ENCODE measurements around the gene LAMP2.
"Not testable (repeated sequence)": the region's sequence is repeated elsewhere in the genome, so short reads cannot be mapped to it uniquely, and the experiment has no call there.

The LAMP2 gene

DNA sequence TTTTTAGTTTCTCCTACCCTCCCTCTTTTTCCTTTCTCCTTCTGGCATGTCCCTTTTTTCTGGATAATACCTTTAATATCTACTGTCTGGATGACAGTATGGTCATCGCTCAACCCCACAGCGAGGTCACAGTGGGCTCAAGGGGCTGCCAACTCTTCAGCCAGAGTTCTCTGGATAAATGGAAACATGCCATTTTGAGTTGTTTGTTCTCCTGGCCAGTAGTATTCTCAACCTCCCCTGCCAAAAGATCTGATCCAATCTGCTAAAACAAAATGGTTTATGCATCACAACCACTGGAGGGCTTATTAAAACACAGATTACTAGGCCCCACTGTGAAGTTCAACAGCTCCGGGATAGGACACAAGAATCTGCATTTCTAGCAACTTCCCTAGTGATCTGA, 5.0 kb upstream of the LAMP2 start:
- H3K36me3 Mint-ChIP-seq: no peaks in the 10 kb centered on the region
- H3K9me3 Mint-ChIP-seq: no peaks in the 10 kb centered on the region
- ATAC-seq (replicated peaks): no peak
- no peak for DNase-seq
- H3K4me1 Mint-ChIP-seq: no peaks in the 10 kb centered on the region
- H3K27ac Mint-ChIP-seq: no peak overlapping the region
- no peak overlapping the region for H3K4me3 Mint-ChIP-seq
- no peaks in the 10 kb centered on the region for H3K27me3 Mint-ChIP-seq

DNA sequence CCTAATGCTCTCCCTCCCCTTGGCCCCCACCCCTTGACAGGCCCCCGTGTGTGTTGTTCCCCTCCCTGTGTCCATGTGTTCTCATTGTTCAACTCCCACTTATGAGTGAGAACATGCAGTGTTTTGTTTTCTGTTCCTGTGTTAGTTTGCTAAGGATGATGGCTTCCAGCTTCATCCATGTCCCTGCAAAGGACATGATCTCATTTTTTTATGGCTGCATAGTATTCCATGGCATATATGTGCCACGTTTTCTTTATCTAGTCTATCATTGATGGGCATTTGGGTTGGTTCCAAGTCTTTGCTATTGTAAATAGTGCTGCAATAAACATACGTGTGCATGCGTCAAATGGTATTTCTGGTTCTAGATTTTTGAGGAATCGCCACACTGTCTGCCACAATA, 561 bp upstream of the LAMP2 start:
- not testable (repeated sequence) for ATAC-seq (replicated peaks); H3K27me3 Mint-ChIP-seq; H3K4me1 Mint-ChIP-seq; DNase-seq; H3K36me3 Mint-ChIP-seq; H3K9me3 Mint-ChIP-seq
- Mint-ChIP-seq H3K27ac (peak overlapping the region; percentile 38), H3K4me3 (peak overlapping the region; percentile 72 to 76)

GRCh38 chrX:120468479-120468824, 644 bp downstream of the LAMP2 start:
- H3K36me3 Mint-ChIP-seq: peaks cover 0 to 5% of the 10 kb centered on the region in 2 donors
- H3K4me1 Mint-ChIP-seq: peaks cover 9 to 11% of the 10 kb centered on the region in 2 donors
- H3K27me3 Mint-ChIP-seq: no peaks in the 10 kb centered on the region
- peak overlapping the region; percentile 85 to 87 for H3K4me3 Mint-ChIP-seq
- H3K27ac Mint-ChIP-seq: peak overlapping the region; percentile 95
- no peak for DNase-seq
- ATAC-seq (replicated peaks): no peak
- no peaks in the 10 kb centered on the region for H3K9me3 Mint-ChIP-seq

DNA sequence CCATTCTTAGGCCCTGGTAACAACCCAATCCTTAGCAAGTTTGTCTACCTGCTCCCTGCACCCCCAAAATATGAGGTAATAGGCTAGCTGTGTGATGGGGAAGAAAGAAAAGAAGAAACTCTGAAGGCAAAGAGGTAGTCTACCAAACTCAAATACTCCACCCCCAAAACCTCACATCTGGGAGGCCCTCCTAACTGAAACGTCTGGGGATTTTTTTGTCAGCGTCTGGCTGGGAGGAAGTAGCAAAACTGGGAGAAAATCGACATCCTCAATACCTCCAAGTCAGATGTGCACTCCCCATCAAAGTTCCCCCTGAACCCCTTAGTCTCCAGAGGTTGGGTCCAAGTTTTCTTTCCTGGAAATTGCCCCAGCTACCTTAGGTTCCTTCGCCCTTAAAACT, 1.0 kb downstream of the LAMP2 start:
- Mint-ChIP-seq H3K4me1 (peaks cover 9 to 11% of the 10 kb centered on the region in 2 donors), H3K36me3 (peaks cover 0 to 5% of the 10 kb centered on the region in 2 donors), H3K27me3 (no peaks in the 10 kb centered on the region), H3K4me3 (peak overlapping the region; percentile 85 to 87), H3K9me3 (no peaks in the 10 kb centered on the region), H3K27ac (peak overlapping the region; percentile 95)
- no peak for ATAC-seq (replicated peaks)
- DNase-seq: no peak

DNA sequence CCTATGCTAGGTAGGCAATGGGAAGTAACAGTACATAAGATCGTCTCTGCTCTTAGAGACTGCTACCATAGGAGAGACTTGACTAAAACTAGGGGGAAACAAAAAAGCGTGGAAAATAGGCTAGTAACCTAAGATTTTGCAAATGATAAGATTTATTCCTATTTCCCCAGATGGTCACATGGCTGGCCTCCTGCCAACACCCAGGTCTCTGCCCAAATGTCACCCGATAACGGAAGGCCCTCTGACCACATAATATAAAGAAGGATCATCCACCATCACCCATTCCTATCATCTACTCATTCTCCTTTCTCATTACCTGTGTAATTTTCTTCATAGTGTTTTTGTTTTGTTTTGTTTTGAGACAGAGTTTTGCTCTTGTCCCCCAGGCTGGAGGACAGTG, 4.7 kb downstream of the LAMP2 start:
- Mint-ChIP-seq H3K4me3 (no peak overlapping the region), H3K9me3 (no peaks in the 10 kb centered on the region), H3K27ac (no peak overlapping the region), H3K4me1 (peaks cover 11 to 25% of the 10 kb centered on the region in 2 donors), H3K27me3 (no peaks in the 10 kb centered on the region), H3K36me3 (peaks cover 0 to 10% of the 10 kb centered on the region in 2 donors)
- ATAC-seq (replicated peaks): no peak
- no peak for DNase-seq

DNA sequence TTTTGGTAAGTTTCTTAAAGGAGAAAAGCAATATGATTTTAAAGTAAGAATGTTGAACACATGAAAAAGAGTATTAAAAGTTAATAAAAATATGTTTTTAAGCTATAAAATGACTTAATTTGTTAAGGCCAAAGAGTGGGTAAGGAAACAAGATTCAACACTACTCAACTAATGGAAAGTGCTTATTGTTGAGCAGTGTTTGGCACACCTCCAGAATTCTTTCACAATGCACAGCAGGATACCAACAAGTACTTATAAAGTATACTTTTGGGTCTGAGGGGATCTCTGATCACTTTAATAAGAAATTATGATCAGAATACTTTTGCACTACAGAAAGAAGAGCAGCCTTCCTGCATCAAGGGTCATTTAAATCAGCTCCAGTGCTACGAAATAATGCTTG, 5.9 kb downstream of the LAMP2 start:
- H3K4me1 Mint-ChIP-seq: peaks cover 15 to 35% of the 10 kb centered on the region in 2 donors

DNA sequence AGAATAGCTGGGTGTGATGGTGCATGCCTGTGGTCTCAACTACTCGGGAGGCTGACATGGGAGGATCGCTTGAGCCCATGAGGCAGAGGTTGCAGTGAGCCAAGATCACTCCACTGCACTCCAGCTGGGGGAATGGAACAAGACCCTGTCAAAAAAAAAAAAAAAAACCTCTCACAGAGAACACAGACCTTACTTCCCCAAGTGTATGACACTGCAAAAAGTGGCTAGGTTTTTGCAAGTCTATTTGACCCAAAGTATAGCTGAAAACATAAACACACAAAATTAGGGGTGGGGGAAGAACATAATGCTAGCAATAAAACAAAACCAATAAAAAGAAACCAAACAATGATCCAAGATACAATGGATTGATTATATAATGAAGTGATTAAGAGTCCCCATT, 6.7 kb downstream of the LAMP2 start:
- Mint-ChIP-seq H3K36me3 (peaks cover 0 to 5% of the 10 kb centered on the region in 2 donors), H3K27me3 (no peaks in the 10 kb centered on the region), H3K4me3 (no peak overlapping the region), H3K9me3 (no peaks in the 10 kb centered on the region), H3K27ac (no peak overlapping the region), H3K4me1 (peaks cover 15 to 37% of the 10 kb centered on the region in 2 donors)
- DNase-seq (no peak), ATAC-seq (replicated peaks) (no peak)

More for the DNA sequence above, 5.9 kb downstream of the LAMP2 start:
- no peak for DNase-seq
- peaks cover 0 to 5% of the 10 kb centered on the region in 2 donors for H3K36me3 Mint-ChIP-seq
- no peaks in the 10 kb centered on the region for H3K9me3 Mint-ChIP-seq
- no peaks in the 10 kb centered on the region for H3K27me3 Mint-ChIP-seq
- ATAC-seq (replicated peaks): no peak
- no peak overlapping the region for H3K27ac Mint-ChIP-seq
- no peak overlapping the region for H3K4me3 Mint-ChIP-seq

DNA sequence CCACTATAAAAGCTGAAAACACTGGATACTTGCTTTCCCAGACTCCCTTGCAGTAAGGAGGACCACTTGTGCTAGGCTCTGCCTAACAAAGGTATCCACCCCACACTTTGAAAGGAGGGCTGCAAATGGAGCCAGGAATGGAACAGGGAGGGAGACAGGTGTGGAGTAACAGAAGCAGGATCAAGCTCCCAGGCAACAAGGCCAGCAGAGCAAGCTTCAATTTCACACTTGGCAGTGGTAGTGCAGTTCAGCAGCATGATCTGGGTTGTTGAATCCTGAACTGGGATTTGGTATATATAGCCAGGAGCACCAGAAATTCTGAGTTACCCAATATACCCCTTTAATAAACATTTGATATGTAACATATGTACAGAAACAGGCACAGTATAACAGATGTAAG, 9.8 kb downstream of the LAMP2 start:
- H3K27me3 Mint-ChIP-seq: no peaks in the 10 kb centered on the region
- ATAC-seq (replicated peaks): no peak
- no peak overlapping the region for H3K27ac Mint-ChIP-seq
- peaks cover under 1 to 9% of the 10 kb centered on the region in 2 donors for H3K36me3 Mint-ChIP-seq
- H3K4me3 Mint-ChIP-seq: no peak overlapping the region
- no peaks in the 10 kb centered on the region for H3K9me3 Mint-ChIP-seq
- peaks cover 13 to 30% of the 10 kb centered on the region in 2 donors for H3K4me1 Mint-ChIP-seq
- DNase-seq: no peak

DNA sequence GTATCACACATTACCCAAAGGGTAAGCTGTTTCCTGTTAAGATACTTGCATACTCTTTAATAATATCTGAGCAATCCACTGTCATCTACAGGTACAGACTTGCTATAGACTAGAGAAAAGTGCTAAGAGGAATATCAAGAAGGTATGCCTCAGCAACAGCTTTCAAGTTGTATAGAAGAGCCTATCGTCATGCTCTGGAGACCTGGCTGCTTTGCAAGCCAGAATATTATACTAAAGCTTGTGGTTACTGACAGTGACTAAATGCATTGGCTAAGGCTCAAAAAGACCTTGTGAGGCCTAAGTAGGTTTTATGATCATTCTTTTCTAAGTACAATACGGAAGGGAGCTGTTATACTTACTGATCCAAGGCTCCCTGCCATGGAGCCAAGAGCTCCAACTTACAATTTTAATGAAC, 11.3 kb downstream of the LAMP2 start:
- Mint-ChIP-seq H3K9me3 (no peaks in the 10 kb centered on the region), H3K27me3 (no peaks in the 10 kb centered on the region), H3K4me1 (peaks cover 12 to 30% of the 10 kb centered on the region in 2 donors), H3K27ac (no peak overlapping the region), H3K36me3 (peaks cover 5 to 13% of the 10 kb centered on the region in 2 donors), H3K4me3 (no peak overlapping the region)
- DNase-seq (no peak), ATAC-seq (replicated peaks) (peak; percentile 67 to 77)

GRCh38 chrX:120456973-120457372, 12.1 kb downstream of the LAMP2 start:
- Mint-ChIP-seq H3K27me3 (no peaks in the 10 kb centered on the region), H3K9me3 (no peaks in the 10 kb centered on the region), H3K36me3 (peaks cover 7 to 13% of the 10 kb centered on the region in 2 donors), H3K4me1 (peaks cover 10 to 23% of the 10 kb centered on the region in 2 donors), H3K4me3 (no peak overlapping the region), H3K27ac (no peak overlapping the region)
- ATAC-seq (replicated peaks) (no peak), DNase-seq (no peak)

DNA sequence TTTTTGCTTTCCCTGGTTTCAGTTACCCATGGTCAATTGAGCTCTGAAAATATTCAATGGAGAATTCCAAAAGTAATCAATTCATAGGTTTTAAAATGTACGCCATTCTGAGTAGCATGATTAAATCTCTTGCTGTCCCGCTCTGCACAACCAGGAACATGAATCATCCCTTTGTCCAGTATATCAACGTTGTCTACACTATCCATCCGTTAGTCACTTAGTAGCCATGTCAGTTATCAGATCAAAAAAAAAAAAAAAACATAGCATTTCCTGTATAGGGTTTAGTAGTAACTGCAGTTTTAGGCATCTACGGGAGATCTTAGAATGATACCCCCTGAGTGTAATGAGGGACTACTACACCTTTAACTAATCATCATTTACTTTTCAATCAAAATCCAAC, 15.1 kb downstream of the LAMP2 start:
- H3K4me1 Mint-ChIP-seq: peaks cover 10 to 17% of the 10 kb centered on the region in 2 donors
- no peaks in the 10 kb centered on the region for H3K27me3 Mint-ChIP-seq
- H3K4me3 Mint-ChIP-seq: no peak overlapping the region
- DNase-seq (no peak), ATAC-seq (replicated peaks) (no peak)
- no peaks in the 10 kb centered on the region for H3K9me3 Mint-ChIP-seq
- H3K27ac Mint-ChIP-seq: no peak overlapping the region
- H3K36me3 Mint-ChIP-seq: peaks cover 11 to 15% of the 10 kb centered on the region in 2 donors

DNA sequence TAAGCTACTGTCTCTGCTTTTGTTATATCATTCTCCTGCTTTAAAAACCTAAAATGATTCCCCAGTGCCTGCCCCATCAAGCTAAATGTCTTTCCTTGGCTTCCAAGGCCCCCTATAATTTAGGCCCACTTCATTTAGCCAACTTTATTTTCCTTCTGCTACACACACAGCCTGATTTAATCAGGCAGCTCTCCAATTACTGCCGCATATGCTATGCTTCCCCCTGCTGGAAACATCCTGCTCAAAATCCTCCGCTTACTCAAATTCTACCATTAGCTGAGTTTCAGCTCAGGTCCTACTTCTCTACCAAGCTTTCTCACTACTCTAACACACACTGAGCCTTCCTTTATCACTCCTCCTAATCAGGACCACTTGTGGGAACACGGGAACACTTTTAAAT, 17.0 kb downstream of the LAMP2 start:
- Mint-ChIP-seq H3K27ac (no peak overlapping the region), H3K36me3 (peaks cover 11 to 20% of the 10 kb centered on the region in 2 donors), H3K9me3 (no peaks in the 10 kb centered on the region), H3K27me3 (no peaks in the 10 kb centered on the region), H3K4me3 (no peak overlapping the region), H3K4me1 (peaks cover 2 to 6% of the 10 kb centered on the region in 2 donors)
- DNase-seq (no peak), ATAC-seq (replicated peaks) (no peak)

GRCh38 chrX:120450163-120450562, 18.9 kb downstream of the LAMP2 start:
- DNase-seq: no peak
- ATAC-seq (replicated peaks): no peak
- Mint-ChIP-seq H3K36me3 (peaks cover 11 to 16% of the 10 kb centered on the region in 2 donors), H3K27me3 (no peaks in the 10 kb centered on the region), H3K4me3 (no peak overlapping the region), H3K4me1 (peaks cover 2 to 4% of the 10 kb centered on the region in 2 donors), H3K27ac (no peak overlapping the region), H3K9me3 (no peaks in the 10 kb centered on the region)

GRCh38 chrX:120446498-120446897, 22.6 kb downstream of the LAMP2 start:
- no peaks in the 10 kb centered on the region for H3K27me3 Mint-ChIP-seq
- no peak overlapping the region for H3K27ac Mint-ChIP-seq
- H3K36me3 Mint-ChIP-seq: peaks cover 24 to 30% of the 10 kb centered on the region in 2 donors
- H3K9me3 Mint-ChIP-seq: no peaks in the 10 kb centered on the region
- no peak for DNase-seq
- H3K4me3 Mint-ChIP-seq: no peak overlapping the region
- H3K4me1 Mint-ChIP-seq: peaks cover 2 to 8% of the 10 kb centered on the region in 2 donors
- no peak for ATAC-seq (replicated peaks)

DNA sequence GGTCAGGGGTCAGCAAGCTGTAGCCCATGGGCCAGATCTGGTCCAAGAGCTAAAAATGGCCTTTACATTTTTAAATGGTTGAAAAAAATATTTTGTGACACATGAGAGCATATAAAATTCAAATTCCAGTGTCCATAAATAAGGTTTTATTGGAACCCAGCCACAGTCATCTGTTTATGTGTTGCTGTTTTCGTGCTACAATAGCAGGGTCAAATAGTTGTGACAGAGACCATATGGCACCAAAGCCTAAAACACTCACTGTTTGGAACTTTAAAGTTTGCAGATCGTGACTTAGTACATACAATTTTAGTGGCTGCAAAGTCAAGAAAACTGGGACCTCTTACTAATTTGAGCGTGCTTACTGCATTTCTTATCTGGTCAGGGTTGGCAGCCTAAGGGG, 29.2 kb downstream of the LAMP2 start:
- ATAC-seq (replicated peaks): no peak

More for the DNA sequence above, 29.2 kb downstream of the LAMP2 start:
- H3K9me3 Mint-ChIP-seq: no peaks in the 10 kb centered on the region
- DNase-seq: no peak
- no peaks in the 10 kb centered on the region for H3K27me3 Mint-ChIP-seq
- peaks cover 21 to 23% of the 10 kb centered on the region in 2 donors for H3K36me3 Mint-ChIP-seq
- H3K4me1 Mint-ChIP-seq: peaks cover 0 to 4% of the 10 kb centered on the region in 2 donors
- no peak overlapping the region for H3K4me3 Mint-ChIP-seq
- H3K27ac Mint-ChIP-seq: no peak overlapping the region

All from stimulated activated naive B cell treated with anti-CD40 and anti-IgM and Interleukin-4, amounts not matched to agents 10 μg/mL and 1 μg/mL and 100 μg/mL, for 72 hours (primary cell).